K562 (cell line): ENCODE data around the gene MAP3K2. TPM values are rescaled to one million over a fixed set of nuclear protein-coding genes. Genes with fewer than 3 reads are reported as not detected.

Experiments
- ADNP ChIP-seq: fragments of 200-800 bp; sonication (Bioruptor generic); IDR thresholded peaks from 2 replicates; pipeline ENCODE4 v1.6.1; 2016; ENCODE audit warnings: missing genetic modification characterization, missing compliant biosample characterization
- ARHGAP35 ChIP-seq: fragments of 450-650 bp; IDR thresholded peaks from 2 replicates; pipeline ENCODE4 v1.6.1; 2018; ENCODE audit not compliant: partially characterized antibody
- CHD4 ChIP-seq: fragments of 200-600 bp; sonication (generic); IDR thresholded peaks from 3 replicates; pipeline ENCODE4 v1.6.1; 2012; ENCODE audit warnings: low read depth, mild to moderate bottlenecking, mixed read lengths, low read length, inconsistent platforms; ENCODE audit not compliant: insufficient read depth, insufficient replicate concordance, poor library complexity, severe bottlenecking
- FOXA3 ChIP-seq, 2 experiments: fragments of 450-650 bp in 1 of 2; sonication (generic) in 1 of 2; formaldehyde crosslinking; IDR thresholded peaks in 1 of 2; conservative IDR thresholded peaks in 1 of 2; 2 replicates each; pipeline versions ENCODE4 v1.4.0 to v1.8.0; 2020 to 2022; ENCODE audit warnings: mild to moderate bottlenecking in 2 of 2, missing genetic modification reagents in 1 of 2
- GABPA ChIP-seq: fragments of 200-800 bp; sonication (Bioruptor generic); conservative IDR thresholded peaks from 2 replicates; pipeline ENCODE4 v1.6.1; 2016; ENCODE audit warnings: low read depth, missing genetic modification characterization, missing compliant biosample characterization
- HES1 ChIP-seq: fragments of 450-650 bp; IDR thresholded peaks from 2 replicates; pipeline ENCODE4 v1.6.1; 2016; ENCODE audit warnings: low read depth, mild to moderate bottlenecking, moderate library complexity
- JUND ChIP-seq, 2 experiments: IDR thresholded peaks; 2 replicates in 1 of 2; 3 replicates in 1 of 2; pipeline ENCODE4 v1.6.1; 2011; ENCODE audit warnings: borderline replicate concordance in 2 of 2, low read depth in 2 of 2, low read length in 2 of 2, improper control_type of control experiment in 1 of 2, missing biosample characterization in 1 of 2, missing genetic modification characterization in 1 of 2, missing genetic modification reagents in 1 of 2
- KAT2B ChIP-seq: IDR thresholded peaks from one replicate; pipeline ENCODE4 v1.6.1; 2012; ENCODE audit warnings: low read depth, mild to moderate bottlenecking, control low read depth, inconsistent platforms, low read length, moderate library complexity
- PHF20 ChIP-seq: fragments of 450-650 bp; IDR thresholded peaks from 2 replicates; pipeline ENCODE4 v1.6.1; 2018; ENCODE audit not compliant: partially characterized antibody
- POLR2G ChIP-seq: fragments of 200-400 bp; formaldehyde crosslinking; IDR thresholded peaks from 2 replicates; pipeline ENCODE4 v1.6.1; 2017; ENCODE audit warnings: low read depth, mild to moderate bottlenecking, antibody characterized with exemption, low read length, moderate library complexity
- PTRF ChIP-seq: fragments of 450-650 bp; IDR thresholded peaks from 2 replicates; pipeline ENCODE4 v1.6.1; 2016; ENCODE audit warnings: mild to moderate bottlenecking, missing genetic modification characterization, missing compliant biosample characterization
- TFE3 ChIP-seq: fragments of 450-650 bp; formaldehyde crosslinking; IDR thresholded peaks from 2 replicates; pipeline ENCODE4 v1.4.0; 2020; ENCODE audit warnings: mild to moderate bottlenecking, mixed read lengths
- ZBTB2 ChIP-seq: fragments of 450-650 bp; IDR thresholded peaks from 2 replicates; pipeline ENCODE4 v1.6.1; 2016; ENCODE audit warnings: antibody characterized with exemption
- ZFP1 ChIP-seq: fragments of 450-650 bp; formaldehyde crosslinking; IDR thresholded peaks from 2 replicates; pipeline ENCODE4 v1.4.0; 2020; ENCODE audit warnings: mild to moderate bottlenecking, mixed read lengths
- ZNF12 ChIP-seq: sonication (generic); formaldehyde crosslinking; IDR thresholded peaks from 2 replicates; pipeline ENCODE4 v1.4.0; 2020; ENCODE audit warnings: mild to moderate bottlenecking, missing genetic modification reagents
- ZNF445 ChIP-seq: fragments of 250-450 bp; sonication (Bioruptor Pico); IDR thresholded peaks from 2 replicates; pipeline ENCODE4 v1.4.0; 2020; ENCODE audit warnings: low read depth, mild to moderate bottlenecking, moderate library complexity
- ZNF518B ChIP-seq: fragments of 250-450 bp; sonication (Bioruptor Pico); IDR thresholded peaks from 2 replicates; pipeline ENCODE4 v1.5.0; 2021; ENCODE audit warnings: mild to moderate bottlenecking, moderate library complexity
- ZNF766 ChIP-seq: fragments of 200-800 bp; sonication (Bioruptor generic); conservative IDR thresholded peaks from 2 replicates; pipeline ENCODE4 v1.6.1; 2016; ENCODE audit warnings: missing genetic modification characterization, missing compliant biosample characterization
- polyA plus RNA-seq, 8 experiments: library from polyadenylated mRNA; depleted of rRNA in 4 of 8; stranded (reverse) in 5 of 8; unstranded in 3 of 8; fragments of >200 nt; fragmentation: Nextera tagmentation in 2 of 8; fragmentation: Illumina TruSeq in 1 of 8; extraction: Ambion mirVana in 2 of 8; extraction: Trizol in 1 of 8; gene quantifications; 2 replicates each; pipeline versions ENCODE4 v1.2.1 to v1.2.3, GENCODE V29; 2011 to 2014; ENCODE audit warnings: inconsistent platforms in 1 of 8, missing spikeins in 1 of 8
- total RNA-seq, 7 experiments: library from RNA; depleted of rRNA in 6 of 7; stranded (reverse); fragments of >200 nt in 6 of 7; fragmentation: Illumina TruSeq in 2 of 7; extraction: Trizol in 2 of 7; gene quantifications; 2 replicates each; pipeline versions ENCODE4 v1.2.1 to v1.2.3, GENCODE V29; 2011 to 2021; ENCODE audit warnings: low replicate concordance in 1 of 7

MAP3K2 gene
- total and polyA plus RNA-seq, 9 of the 15 experiments (the other 6 are each of a cell fraction or from before 2014, with no cell fraction given), result 1.2 to 14.2 (median 5.7) TPM

GRCh38 chr2:127408004-127408806, 20.4 kb upstream of the MAP3K2 start (continued):
- TF ChIP-seq CHD4 (peak; percentile 80), ZFP1 (CRISPR knock-in tag) (no peak), ZNF766 (no peak), JUND (IDR thresholded peaks at IDR 0.05; ENCODE audit: borderline replicate concordance, low read depth, low read length) (peak; percentile 98), JUND (tag; IDR thresholded peaks at IDR 0.05; ENCODE audit: borderline replicate concordance, low read depth, low read length) (peak; percentile 94; the same call in 1 of the 3 replicates), FOXA3 (CRISPR knock-in tag; conservative IDR thresholded peaks at IDR 0.05 in 1 of 2, IDR thresholded peaks at IDR 0.05 in 1 of 2) (no peak), PHF20 (peak; percentile 22), ZNF518B (CRISPR knock-in tag) (no peak), ARHGAP35 (no peak), ZBTB2 (no peak), ZNF12 (CRISPR knock-in tag) (no peak), POLR2G (peak; percentile 81), ADNP (tag) (no peak), KAT2B (no peak), TFE3 (CRISPR knock-in tag) (no peak), HES1 (no peak), PTRF (tag) (no peak), ZNF445 (CRISPR knock-in tag) (no peak), GABPA (tag) (no peak)
